SJCRH30 (cell line): ENCODE data around the gene UBE2D1. TPM values are rescaled to one million over a fixed set of nuclear protein-coding genes. Genes with fewer than 3 reads are reported as not detected.
A peak's percentile ranks its signal among the peaks of the same experiment; 100 is the strongest.

Experiments used
- DNase-seq, 2 experiments: peaks; one replicate each; pipeline ENCODE4 v3.0.0-alpha.2; 2015 to 2020
- H3K27ac ChIP-seq: fragments of 250-450 bp; sonication (Bioruptor Pico); 2 replicates; pipeline ENCODE4 v1.5.1; 2020; ENCODE audit warnings: mild to moderate bottlenecking, moderate library complexity
- H3K27me3 ChIP-seq: fragments of 250-450 bp; sonication (Bioruptor Pico); 2 replicates; pipeline ENCODE4 v1.5.1; 2020; ENCODE audit warnings: mild to moderate bottlenecking, moderate library complexity
- H3K36me3 ChIP-seq: fragments of 250-450 bp; sonication (Bioruptor Pico); 2 replicates; pipeline ENCODE4 v1.5.1; 2020; ENCODE audit warnings: mild to moderate bottlenecking, moderate library complexity
- H3K4me1 ChIP-seq: fragments of 250-450 bp; sonication (Bioruptor Pico); 2 replicates; pipeline ENCODE4 v1.5.1; 2020; ENCODE audit warnings: mild to moderate bottlenecking, moderate library complexity
- H3K4me3 ChIP-seq: fragments of 250-450 bp; sonication (Bioruptor Pico); 2 replicates; pipeline ENCODE4 v1.5.1; 2020; ENCODE audit warnings: mild to moderate bottlenecking, moderate library complexity
- H3K9me3 ChIP-seq: fragments of 250-450 bp; sonication (Bioruptor Pico); replicated peaks from 2 replicates; pipeline ENCODE4 v1.5.1; 2020; ENCODE audit warnings: mild to moderate bottlenecking, moderate library complexity
- total RNA-seq: library from RNA; depleted of rRNA; stranded (reverse); fragments of >200 nt; shearing (Covaris generic); gene quantifications from 2 replicates; pipeline ENCODE4 v1.2.3, GENCODE V29; 2014; rRNA removed

The UBE2D1 gene
- 13.6 and 15.4 TPM in 2 replicates for total RNA-seq

DNA sequence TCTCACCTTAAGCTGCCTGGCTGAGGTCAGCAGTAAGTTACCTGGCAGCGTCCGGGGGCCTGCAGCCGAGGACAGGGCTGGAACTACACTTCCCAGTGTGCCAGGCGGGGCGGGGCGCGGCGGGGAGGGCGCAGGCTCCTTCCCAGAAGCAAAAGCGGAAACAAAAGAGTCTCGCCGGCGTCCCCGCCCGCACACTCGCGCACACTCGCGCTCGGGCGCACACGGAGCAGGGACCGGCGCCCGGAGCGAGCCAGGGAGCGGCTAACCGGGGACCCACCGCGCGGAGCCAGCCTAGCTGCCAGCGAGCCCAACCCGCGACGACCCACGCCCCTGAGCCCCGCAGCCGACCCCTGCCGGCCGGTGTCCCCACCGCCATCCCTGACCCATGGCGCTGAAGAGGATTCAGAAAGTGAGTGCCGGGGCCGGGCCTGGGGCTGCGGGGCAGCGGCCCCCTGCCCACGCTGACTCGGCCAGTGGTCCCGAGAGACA lies at the start of gene UBE2D1:
UBE2D1 (plus strand) TSS at position 190 of the 489 bp plus-strand sequence; CDS start at position 386, 196 bp downstream.
- Histone ChIP-seq H3K27me3 (no peaks in the 10 kb centered on the region), H3K27ac (peak within 1 kb of the TSS; percentile 23; the same call in 1 of the 2 replicates), H3K36me3 (no peaks in the 10 kb centered on the region), H3K9me3 (no peaks in the 10 kb centered on the region), H3K4me3 (peak within 1 kb of the TSS; percentile 77), H3K4me1 (no peaks in the 10 kb centered on the region)
- peak; percentile 75 to 78 for DNase-seq

DNA sequence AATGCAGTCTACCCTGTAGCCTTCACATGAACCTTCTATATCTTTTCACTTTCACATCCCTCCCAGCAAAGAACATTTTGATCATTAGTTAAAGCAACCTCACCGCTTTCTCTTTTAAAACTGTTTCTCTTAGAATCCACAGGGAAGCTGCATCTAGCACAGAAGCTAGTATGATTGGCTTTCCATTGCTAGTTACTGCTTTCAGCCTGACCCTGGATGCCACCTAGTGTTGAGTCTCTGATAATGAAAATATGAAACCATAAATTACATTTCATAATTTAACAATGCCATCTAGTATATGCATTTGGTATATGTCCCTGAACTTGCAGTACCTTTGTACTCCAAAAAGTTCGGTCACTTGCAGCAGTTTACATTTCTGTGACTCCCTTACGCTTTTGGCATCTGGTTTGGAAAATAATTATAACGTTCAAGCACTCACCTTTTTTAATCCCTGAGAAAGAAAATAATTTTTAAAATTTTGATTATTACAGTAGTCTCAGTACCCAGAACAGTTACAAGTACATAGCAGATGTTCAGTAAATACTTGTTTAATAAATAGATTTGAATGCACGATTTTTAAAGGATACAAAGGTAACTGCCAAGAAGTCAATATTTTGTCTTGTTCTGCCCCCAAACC lies 43.1 kb upstream of the UBE2D1 start:
- Histone ChIP-seq H3K36me3 (no peaks in the 10 kb centered on the region; the same call in 1 of the 2 replicates), H3K27me3 (no peaks in the 10 kb centered on the region), H3K9me3 (no peaks in the 10 kb centered on the region), H3K4me3 (no peak overlapping the region), H3K4me1 (no peaks in the 10 kb centered on the region), H3K27ac (no peak overlapping the region)
- DNase-seq, result peak in 1 of 2 experiments; percentile 52

DNA sequence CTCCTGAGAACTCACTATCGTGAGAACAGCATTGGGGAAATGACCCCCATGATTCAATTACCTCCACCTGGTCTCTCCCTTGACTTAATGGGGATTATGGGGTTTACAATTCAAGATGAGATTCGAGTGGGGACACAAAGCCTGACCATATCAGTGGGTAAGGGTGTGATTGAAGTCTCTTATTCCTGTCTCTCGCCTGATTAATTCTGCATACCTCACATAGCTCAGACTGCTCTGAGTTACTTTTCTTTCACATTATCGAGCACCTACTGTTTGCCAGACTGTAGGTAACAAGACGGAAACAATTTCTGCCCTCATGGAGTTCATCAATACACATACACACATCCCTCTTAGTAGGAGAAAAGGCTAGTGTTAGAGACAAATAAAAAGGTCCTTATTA lies 40.8 kb upstream of the UBE2D1 start:
- no peaks in the 10 kb centered on the region for H3K9me3 ChIP-seq
- no peak for DNase-seq
- no peak overlapping the region for H3K4me3 ChIP-seq
- H3K27me3 ChIP-seq, result no peaks in the 10 kb centered on the region
- H3K36me3 ChIP-seq, result no peaks in the 10 kb centered on the region; the same call in 1 of the 2 replicates
- H3K27ac ChIP-seq, result no peak overlapping the region
- no peaks in the 10 kb centered on the region for H3K4me1 ChIP-seq

DNA sequence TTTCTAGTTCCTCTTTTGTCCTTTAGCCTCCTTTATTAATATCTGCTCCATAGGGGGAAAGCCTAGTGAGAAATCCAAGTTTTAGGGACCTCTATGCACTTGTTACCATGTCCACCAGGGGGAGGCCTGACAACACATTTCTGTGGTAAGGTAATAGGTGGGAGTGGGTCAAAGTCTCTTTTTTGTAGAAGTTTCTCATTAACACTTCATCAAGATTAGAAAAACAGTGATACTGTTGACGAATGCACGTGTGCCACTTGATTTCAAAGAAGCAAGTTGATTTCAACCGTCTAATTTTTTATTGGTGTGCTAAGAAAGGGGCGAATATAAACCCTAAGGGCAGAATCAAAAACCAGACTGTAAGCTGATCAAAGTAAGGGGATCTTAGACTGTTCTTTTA lies 35.2 kb upstream of the UBE2D1 start:
- Histone ChIP-seq H3K4me3 (no peak overlapping the region), H3K36me3 (no peaks in the 10 kb centered on the region), H3K27me3 (no peaks in the 10 kb centered on the region), H3K27ac (no peak overlapping the region), H3K9me3 (no peaks in the 10 kb centered on the region), H3K4me1 (no peaks in the 10 kb centered on the region)
- DNase-seq, result peak; percentile 54 to 82

DNA sequence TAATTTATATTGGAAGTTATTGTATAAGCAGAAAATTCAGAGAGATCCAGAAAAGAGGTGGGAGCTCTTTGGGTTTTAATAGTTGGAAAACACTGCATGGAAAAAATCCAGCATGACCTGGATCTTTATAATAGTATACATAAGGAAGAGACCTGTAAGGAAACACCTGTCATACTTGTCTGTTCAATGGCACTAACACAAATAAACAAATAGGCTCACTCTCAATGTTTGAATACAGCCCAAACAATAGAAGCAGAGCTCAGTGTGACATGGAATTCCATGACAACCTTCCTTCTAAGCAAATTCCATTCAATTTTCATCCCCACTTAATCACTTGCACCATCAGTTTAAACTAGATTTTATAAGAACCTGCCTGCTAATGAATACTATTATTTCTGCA lies 34.1 kb upstream of the UBE2D1 start:
- no peaks in the 10 kb centered on the region for H3K36me3 ChIP-seq
- no peaks in the 10 kb centered on the region for H3K27me3 ChIP-seq
- no peaks in the 10 kb centered on the region for H3K4me1 ChIP-seq
- no peak overlapping the region for H3K4me3 ChIP-seq
- H3K27ac ChIP-seq, result no peak overlapping the region
- no peaks in the 10 kb centered on the region for H3K9me3 ChIP-seq
- DNase-seq, result peak in 1 of 2 experiments; percentile 7

DNA sequence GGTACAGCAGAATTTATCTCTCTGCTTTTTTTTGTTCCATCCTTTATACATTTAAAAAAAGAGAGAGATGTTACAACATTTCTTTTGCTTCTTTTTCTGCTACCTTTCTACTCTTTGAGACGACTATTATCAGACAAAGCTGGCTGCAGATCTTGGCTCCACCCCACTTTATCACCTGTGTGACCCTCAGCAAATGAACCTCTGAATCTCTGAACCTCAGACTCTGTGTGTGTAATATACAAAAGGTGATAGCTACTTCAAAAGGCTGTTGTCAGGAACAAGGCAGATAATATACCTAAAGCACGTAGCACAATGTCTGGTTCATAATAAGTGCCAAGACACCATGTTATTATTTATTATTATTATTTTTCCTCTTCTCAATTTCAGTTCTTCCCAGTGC lies 32.6 kb upstream of the UBE2D1 start:
- no peak overlapping the region for H3K4me3 ChIP-seq
- no peaks in the 10 kb centered on the region for H3K4me1 ChIP-seq
- DNase-seq, result no peak
- H3K9me3 ChIP-seq, result no peaks in the 10 kb centered on the region
- no peaks in the 10 kb centered on the region for H3K27me3 ChIP-seq
- no peaks in the 10 kb centered on the region for H3K36me3 ChIP-seq
- no peak overlapping the region for H3K27ac ChIP-seq

DNA sequence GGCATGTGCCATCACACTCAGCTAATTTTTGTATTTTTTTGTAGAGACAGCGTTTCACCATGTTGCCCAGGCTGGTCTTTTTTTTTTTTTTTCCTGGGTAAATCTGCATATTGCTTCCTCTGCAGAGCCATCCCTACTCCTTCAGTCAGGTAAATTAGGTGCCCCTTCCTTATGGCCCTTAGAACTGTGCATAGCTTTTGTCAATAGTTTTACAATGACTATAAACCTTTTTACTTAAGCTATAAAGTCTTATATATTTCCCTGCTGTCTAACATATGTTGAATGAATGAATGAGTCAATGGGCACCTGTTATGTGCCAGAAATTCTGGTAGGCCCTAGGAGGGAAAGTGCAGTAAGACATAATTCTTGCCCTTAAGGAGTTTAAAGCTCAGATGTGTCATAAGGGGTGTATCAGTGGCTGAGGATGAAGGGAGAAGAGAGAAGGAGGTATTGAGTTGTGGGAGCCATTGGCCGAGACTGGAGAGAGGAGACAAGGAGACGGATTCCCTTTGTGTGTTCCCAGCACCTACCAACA lies 30.6 kb upstream of the UBE2D1 start:
- no peaks in the 10 kb centered on the region for H3K36me3 ChIP-seq
- H3K4me3 ChIP-seq, result no peak overlapping the region
- H3K27me3 ChIP-seq, result no peaks in the 10 kb centered on the region

DNA sequence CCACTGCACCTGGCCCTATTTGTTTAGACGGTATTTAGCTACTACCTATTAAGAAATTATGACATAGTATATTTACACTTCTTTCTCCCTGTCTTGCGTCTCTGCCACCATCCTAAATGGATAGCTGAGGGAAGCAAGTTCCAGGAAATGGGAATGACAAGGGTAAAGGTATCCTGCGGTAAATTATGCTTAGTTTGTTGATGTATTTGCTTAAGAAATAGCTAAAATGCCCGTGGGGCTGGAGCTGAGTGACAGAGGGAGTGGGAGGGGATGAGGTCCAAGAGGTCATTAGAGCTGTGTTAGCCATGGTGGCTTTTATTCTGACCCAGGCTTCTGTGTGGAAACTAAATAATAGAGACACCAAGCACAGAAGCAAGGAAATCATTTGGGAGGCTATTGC lies 29.0 kb upstream of the UBE2D1 start:
- no peaks in the 10 kb centered on the region for H3K36me3 ChIP-seq
- no peak overlapping the region for H3K27ac ChIP-seq
- H3K4me1 ChIP-seq, result no peaks in the 10 kb centered on the region
- no peaks in the 10 kb centered on the region for H3K27me3 ChIP-seq
- no peak for DNase-seq
- no peaks in the 10 kb centered on the region for H3K9me3 ChIP-seq
- no peak overlapping the region for H3K4me3 ChIP-seq

More for the DNA sequence above, 30.6 kb upstream of the UBE2D1 start:
- H3K9me3 ChIP-seq, result no peaks in the 10 kb centered on the region
- H3K4me1 ChIP-seq, result no peaks in the 10 kb centered on the region
- H3K27ac ChIP-seq, result no peak overlapping the region
- DNase-seq, result no peak

DNA sequence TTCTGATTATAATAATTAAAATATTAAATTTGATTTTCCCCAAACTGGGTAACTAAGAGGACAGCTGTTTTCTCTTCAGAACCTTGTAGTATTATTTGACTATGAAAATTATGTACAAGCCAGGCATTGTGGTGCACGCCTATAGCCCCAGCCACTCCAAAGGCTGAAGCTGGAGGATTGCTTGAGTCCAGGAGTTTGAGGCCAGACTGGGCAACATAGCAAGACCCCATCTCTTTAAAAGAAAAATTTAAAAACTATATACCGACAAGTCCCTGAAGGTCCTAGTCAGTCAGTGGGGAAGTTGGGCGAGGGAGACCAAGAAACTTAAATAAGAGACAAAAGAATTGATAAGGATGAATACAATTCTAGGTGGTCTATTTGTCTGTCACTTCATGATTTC lies 27.1 kb upstream of the UBE2D1 start:
- H3K4me1 ChIP-seq, result no peaks in the 10 kb centered on the region
- no peak overlapping the region for H3K4me3 ChIP-seq
- no peaks in the 10 kb centered on the region for H3K36me3 ChIP-seq
- H3K9me3 ChIP-seq, result no peaks in the 10 kb centered on the region
- H3K27ac ChIP-seq, result no peak overlapping the region
- H3K27me3 ChIP-seq, result no peaks in the 10 kb centered on the region
- no peak for DNase-seq

DNA sequence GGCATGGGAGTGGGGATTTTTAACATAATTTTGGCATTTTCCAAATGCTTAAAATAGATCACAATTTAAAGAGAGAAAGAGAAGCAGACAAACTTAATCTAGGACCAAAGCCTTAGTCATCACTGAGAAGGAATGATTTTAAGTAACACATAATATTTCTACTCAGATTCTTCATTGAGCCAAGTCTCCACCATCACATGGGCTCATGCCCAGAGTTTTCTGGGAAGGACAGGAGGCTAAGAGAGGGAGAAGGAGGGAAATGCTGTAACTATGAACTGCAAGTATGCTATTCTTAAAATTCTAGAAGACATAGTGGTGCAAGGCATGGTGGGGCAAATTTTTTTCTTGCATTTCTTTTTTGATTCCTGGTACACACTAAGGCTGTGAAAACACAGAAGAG lies 23.8 kb upstream of the UBE2D1 start:
- no peak overlapping the region for H3K4me3 ChIP-seq
- no peak for DNase-seq
- H3K9me3 ChIP-seq, result no peaks in the 10 kb centered on the region
- H3K27ac ChIP-seq, result no peak overlapping the region
- H3K36me3 ChIP-seq, result no peaks in the 10 kb centered on the region
- no peaks in the 10 kb centered on the region for H3K27me3 ChIP-seq
- H3K4me1 ChIP-seq, result no peaks in the 10 kb centered on the region

DNA sequence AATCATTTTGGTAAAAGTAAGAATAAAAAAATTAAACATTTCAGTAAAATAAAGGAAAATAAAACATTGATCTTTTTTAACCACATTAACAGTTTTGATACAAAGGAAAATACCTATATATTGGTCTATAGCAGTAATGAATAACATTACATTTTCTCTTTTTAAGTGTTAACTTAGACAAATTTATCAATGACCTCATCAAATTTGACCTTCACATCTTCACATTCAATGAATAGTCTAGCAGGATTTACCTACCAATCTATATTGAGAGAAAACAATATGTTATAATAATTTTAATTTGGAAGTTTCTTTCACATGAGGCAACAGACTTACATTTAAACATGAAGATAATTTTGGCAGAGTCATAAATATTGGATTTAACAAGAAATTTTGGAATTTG lies 17.9 kb upstream of the UBE2D1 start:
- Histone ChIP-seq H3K9me3 (no peaks in the 10 kb centered on the region), H3K36me3 (no peaks in the 10 kb centered on the region), H3K4me3 (no peak overlapping the region), H3K27me3 (no peaks in the 10 kb centered on the region), H3K27ac (no peak overlapping the region), H3K4me1 (peaks cover 14% of the 10 kb centered on the region)
- no peak for DNase-seq

DNA sequence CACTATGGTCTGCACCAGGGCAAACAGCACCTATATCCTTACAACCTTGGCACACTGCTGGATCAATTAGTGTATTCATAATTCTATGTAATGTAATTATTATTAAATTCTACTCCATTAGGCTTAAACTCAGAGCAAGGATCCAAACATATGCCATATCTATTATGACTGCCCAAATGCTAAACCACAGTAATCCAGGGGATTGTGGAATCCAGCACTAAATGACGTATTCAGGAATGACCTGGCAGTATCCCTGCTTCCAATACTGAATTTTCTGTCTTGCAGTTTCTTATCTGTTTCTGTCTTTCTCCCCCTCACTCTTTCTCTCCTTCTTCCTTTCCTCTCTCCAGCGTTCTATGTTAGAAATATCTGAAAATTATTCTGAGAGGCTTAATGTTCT lies 16.5 kb upstream of the UBE2D1 start:
- Histone ChIP-seq H3K9me3 (no peaks in the 10 kb centered on the region), H3K27me3 (no peaks in the 10 kb centered on the region), H3K36me3 (no peaks in the 10 kb centered on the region), H3K4me1 (peaks cover 21% of the 10 kb centered on the region), H3K4me3 (no peak overlapping the region), H3K27ac (no peak overlapping the region)
- peak in 1 of 2 experiments; percentile 53 for DNase-seq

DNA sequence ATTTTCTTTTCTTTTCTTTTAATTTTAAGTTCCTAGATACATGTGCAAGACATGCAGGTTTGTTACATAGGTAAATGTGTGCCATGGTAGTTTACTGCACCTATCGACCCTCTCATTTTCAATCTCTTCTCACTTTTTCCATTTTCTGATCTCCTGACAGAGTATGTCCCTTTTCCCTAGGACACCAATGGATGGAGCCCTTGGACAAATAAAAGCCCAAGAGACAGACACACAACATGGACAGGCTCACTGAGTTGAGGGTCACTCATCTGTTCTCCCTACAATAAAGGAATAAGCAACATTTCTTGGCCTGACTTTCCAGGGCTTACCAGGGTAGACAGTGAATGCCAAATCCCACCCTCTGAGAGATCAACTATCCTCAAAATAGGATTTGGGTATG lies 15.2 kb upstream of the UBE2D1 start:
- peak in 1 of 2 experiments; percentile 30 for DNase-seq
- peaks cover 21% of the 10 kb centered on the region for H3K4me1 ChIP-seq
- no peak overlapping the region for H3K4me3 ChIP-seq
- H3K9me3 ChIP-seq, result no peaks in the 10 kb centered on the region
- no peak overlapping the region for H3K27ac ChIP-seq
- H3K27me3 ChIP-seq, result no peaks in the 10 kb centered on the region
- H3K36me3 ChIP-seq, result no peaks in the 10 kb centered on the region

DNA sequence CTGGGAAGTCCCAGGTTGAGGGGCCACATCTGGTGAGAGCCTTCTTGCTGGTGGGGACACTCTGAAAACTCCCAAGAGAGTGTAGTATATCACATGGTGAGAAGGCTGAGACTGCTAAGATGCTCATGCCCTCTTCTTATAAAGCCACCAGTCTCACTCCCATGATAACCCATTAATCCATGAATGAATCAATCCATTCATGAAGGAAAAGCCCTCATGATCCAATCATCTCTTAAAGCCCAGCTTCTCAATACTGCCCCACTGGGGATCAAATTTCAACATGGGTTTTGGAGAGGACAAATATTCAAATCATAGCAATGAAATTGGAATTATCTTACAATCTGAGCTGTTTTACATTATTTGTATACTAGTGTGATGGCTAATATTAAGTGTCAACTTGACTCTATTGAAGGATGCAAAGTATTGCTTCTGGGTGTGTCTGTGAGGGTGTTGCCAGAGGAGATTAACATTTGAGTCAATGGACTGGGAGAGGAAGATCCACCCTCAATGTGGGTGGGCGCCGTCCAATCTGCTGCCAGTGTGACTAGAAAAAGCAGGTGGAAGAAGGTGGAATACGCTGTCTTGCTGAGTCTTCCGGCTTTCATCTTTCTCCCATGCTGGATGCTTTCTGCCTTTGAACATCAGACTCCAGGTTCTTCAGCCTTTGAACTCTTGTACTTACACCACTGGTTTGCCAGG lies 14.3 kb upstream of the UBE2D1 start:
- DNase-seq, result peak; percentile 61 to 74
- Histone ChIP-seq H3K27ac (no peak overlapping the region), H3K4me3 (no peak overlapping the region), H3K27me3 (no peaks in the 10 kb centered on the region), H3K36me3 (no peaks in the 10 kb centered on the region), H3K4me1 (peaks cover 21% of the 10 kb centered on the region), H3K9me3 (no peaks in the 10 kb centered on the region)

DNA sequence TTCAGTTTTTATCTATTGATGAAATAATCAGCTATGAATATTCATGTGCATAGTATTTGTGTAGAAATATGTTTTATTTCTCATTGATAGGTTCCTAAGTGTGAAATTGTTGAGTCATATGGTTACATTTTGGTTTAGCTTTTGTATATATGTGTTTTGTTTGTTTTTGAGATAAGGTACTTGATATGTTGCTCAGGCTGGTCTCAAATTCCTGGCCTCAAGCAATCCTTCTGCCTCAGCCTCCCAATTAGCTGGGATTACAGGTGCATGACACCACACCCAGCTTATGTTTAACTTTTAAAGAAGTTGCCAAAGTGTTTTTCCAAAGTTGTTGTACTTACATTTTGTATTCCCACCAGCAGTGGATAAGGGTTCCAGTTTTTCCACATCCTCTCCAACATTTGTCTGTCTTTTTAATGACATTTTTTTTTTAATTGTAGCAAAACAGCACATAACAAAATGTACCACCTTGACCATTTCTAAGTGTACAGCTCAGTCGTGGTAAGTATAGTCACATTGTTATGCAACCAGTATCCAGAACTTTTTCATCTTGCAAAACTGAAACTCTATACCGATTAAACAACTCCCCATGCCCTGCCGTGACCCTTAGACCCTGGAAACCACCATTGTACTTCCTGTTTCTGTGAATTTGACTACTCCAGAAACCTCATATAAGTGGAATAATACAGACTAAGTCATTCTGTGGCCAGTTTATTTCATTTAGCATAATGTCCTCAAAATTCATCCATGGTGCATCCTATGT lies 12.6 kb upstream of the UBE2D1 start:
- DNase-seq, result peak in 1 of 2 experiments; percentile 22
- no peaks in the 10 kb centered on the region for H3K27me3 ChIP-seq
- no peak overlapping the region for H3K27ac ChIP-seq
- H3K4me1 ChIP-seq, result peaks cover 21% of the 10 kb centered on the region
- no peaks in the 10 kb centered on the region for H3K9me3 ChIP-seq
- no peak overlapping the region for H3K4me3 ChIP-seq
- H3K36me3 ChIP-seq, result no peaks in the 10 kb centered on the region
